Ascending aorta (tissue), 2 donors: ENCODE results near the gene KRTDAP. TPM values are rescaled to one million over a fixed set of nuclear protein-coding genes. Genes with fewer than 3 reads are reported as not detected.

Experiments
- DNase-seq, 2 donors: peaks; one replicate each; pipeline ENCODE4 v3.0.0-alpha.2; 2019; ENCODE audit warnings: low spot score in 2 of 2
- H3K27ac ChIP-seq, 2 donors: fragments of 200-600 bp; sonication (generic); one replicate each; pipeline ENCODE4 v1.5.1; 2016 to 2017; ENCODE audit warnings: mild to moderate bottlenecking in 1 of 2
- H3K27me3 ChIP-seq: fragments of 200-600 bp; sonication (generic); one replicate; pipeline ENCODE4 v1.5.1; 2017
- H3K36me3 ChIP-seq, 2 donors: fragments of 200-600 bp; sonication (generic); one replicate each; pipeline ENCODE4 v1.5.1; 2016
- H3K4me1 ChIP-seq, 2 donors: fragments of 200-600 bp; sonication (generic); one replicate each; pipeline ENCODE4 v1.5.1; 2016 to 2017; ENCODE audit warnings: mild to moderate bottlenecking in 1 of 2
- H3K4me3 ChIP-seq, 2 donors: fragments of 200-600 bp; sonication (generic); one replicate each; pipeline ENCODE4 v1.5.1; 2016 to 2017; ENCODE audit warnings: mild to moderate bottlenecking in 1 of 2
- H3K9me3 ChIP-seq, 2 donors: fragments of 200-600 bp; sonication (generic); one replicate each; pipeline ENCODE4 v1.5.1; 2016
- intact Hi-C: fragments of 100-400 bp; cut with DNase I; formaldehyde crosslinking; loops from one replicate; pipeline ENCODE4 v1.15.1; 2023
- total RNA-seq: library from RNA; depleted of rRNA; stranded (reverse); fragments of >200 nt; gene quantifications from one replicate; pipeline ENCODE4 v1.1.0, GENCODE V29; 2016
- TF ChIP-seq, protein P1 (sequence below), 3 experiments: fragments of 200-600 bp in 2 of 3; fragments of 450-650 bp in 1 of 3; sonication (generic) in 2 of 3; IDR thresholded peaks; one replicate each; pipeline ENCODE4 v1.5.1; 2016 to 2019; ENCODE audit warnings: antibody characterized with exemption in 3 of 3, mild to moderate bottlenecking in 1 of 3, moderate library complexity in 1 of 3

The KRTDAP gene
- total RNA-seq, 1 donor from 2014 or later, result not detected

DNA sequence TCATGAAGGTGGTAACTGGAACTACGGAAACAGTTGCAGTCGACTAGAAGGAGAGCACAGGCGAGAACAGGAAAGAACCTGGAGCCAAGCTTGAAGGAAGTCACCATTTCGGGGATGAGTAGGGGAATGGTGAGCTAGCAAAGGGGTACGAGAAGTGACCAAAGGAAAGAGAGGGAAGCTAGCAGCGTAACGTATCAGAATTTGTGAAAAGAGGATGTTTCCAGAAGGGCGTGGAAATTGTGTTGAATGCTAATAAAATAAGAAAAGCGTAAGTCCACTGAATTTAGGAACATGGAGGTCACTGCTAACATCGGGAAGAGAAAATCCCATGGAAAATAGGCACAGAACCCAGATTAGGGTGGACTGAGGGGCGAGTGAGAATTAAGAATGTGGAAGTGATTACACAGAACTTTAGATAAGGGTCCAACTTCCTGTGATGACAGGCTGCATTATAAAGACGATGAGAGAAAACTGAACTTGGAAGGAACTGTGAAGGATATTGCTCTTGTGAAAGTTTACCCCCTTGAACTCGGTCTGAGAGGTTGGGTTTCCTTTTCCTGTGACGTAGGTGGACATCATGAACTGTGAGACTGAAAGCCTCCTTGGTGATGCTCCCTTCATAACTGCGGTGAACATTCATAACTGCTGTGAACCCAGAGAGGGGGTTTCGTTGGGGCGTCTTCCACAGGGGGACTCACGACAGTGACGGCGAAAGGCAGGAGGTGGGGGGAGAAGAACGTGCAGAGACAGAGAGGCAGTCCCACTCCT is 44.3 kb downstream of the KRTDAP start:
- intact Hi-C loops, result no loop called here
- no peak for DNase-seq

DNA sequence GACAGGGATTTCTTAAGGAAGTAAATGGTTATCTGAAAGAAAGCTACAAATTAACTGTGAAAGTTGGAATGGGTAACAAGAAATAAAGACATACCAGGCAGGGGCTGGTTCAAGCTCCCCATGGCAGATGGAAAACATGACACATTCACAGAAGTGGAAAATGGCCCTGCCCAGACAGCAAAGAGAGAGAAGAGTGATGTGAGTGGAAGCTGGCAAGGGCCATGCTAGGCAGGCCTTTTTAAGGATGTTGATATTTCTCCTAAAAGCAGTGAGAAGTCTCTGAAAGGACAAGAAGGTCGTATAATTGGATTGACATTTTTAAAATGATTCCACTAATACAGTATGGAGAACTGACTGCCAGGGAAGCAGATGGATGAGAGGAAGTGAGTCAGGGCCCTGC is 45.5 kb downstream of the KRTDAP start:
- H3K4me1 ChIP-seq, result no peaks in the 10 kb centered on the region
- TF ChIP-seq, protein P1, sequence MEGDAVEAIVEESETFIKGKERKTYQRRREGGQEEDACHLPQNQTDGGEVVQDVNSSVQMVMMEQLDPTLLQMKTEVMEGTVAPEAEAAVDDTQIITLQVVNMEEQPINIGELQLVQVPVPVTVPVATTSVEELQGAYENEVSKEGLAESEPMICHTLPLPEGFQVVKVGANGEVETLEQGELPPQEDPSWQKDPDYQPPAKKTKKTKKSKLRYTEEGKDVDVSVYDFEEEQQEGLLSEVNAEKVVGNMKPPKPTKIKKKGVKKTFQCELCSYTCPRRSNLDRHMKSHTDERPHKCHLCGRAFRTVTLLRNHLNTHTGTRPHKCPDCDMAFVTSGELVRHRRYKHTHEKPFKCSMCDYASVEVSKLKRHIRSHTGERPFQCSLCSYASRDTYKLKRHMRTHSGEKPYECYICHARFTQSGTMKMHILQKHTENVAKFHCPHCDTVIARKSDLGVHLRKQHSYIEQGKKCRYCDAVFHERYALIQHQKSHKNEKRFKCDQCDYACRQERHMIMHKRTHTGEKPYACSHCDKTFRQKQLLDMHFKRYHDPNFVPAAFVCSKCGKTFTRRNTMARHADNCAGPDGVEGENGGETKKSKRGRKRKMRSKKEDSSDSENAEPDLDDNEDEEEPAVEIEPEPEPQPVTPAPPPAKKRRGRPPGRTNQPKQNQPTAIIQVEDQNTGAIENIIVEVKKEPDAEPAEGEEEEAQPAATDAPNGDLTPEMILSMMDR (IDR thresholded peaks at IDR 0.05), result no peak
- DNase-seq, result no peak
- H3K4me3 ChIP-seq, result no peak overlapping the region
- H3K36me3 ChIP-seq, result no peaks in the 10 kb centered on the region
- intact Hi-C loops, result no loop called here
- H3K27ac ChIP-seq, result no peak overlapping the region
- no peaks in the 10 kb centered on the region for H3K27me3 ChIP-seq
- no peaks in the 10 kb centered on the region for H3K9me3 ChIP-seq

More for the DNA sequence above, 44.3 kb downstream of the KRTDAP start:
- Histone ChIP-seq H3K4me1 (no peaks in the 10 kb centered on the region), H3K9me3 (no peaks in the 10 kb centered on the region), H3K4me3 (no peak overlapping the region), H3K36me3 (no peaks in the 10 kb centered on the region), H3K27ac (no peak overlapping the region), H3K27me3 (no peaks in the 10 kb centered on the region)
- TF ChIP-seq, protein P1 (IDR thresholded peaks at IDR 0.05), result no peak

DNA sequence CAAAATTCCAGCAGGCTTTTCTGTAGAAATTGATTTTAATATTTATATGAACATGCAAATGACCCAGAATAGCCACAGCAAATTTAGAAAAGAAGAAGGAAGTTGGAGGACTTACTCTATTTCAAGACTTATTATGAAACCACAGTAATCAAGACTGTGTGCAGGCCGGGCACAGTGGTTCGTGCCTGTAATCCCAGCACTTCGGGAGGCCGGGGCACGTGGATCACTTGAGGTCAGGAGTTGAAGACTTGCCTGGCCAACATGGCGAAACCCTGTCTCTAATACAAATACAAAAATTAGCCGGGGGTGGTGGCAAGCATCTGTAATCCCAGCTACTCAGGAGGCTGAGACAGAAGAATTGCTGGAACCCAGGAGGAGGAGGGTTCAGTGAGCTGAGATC is 48.2 kb downstream of the KRTDAP start:
- peak in 1 of 2 donors; percentile 76 for DNase-seq
- intact Hi-C loops, result no loop called here
- TF ChIP-seq, protein P1 (IDR thresholded peaks at IDR 0.05), result no peak

DNA sequence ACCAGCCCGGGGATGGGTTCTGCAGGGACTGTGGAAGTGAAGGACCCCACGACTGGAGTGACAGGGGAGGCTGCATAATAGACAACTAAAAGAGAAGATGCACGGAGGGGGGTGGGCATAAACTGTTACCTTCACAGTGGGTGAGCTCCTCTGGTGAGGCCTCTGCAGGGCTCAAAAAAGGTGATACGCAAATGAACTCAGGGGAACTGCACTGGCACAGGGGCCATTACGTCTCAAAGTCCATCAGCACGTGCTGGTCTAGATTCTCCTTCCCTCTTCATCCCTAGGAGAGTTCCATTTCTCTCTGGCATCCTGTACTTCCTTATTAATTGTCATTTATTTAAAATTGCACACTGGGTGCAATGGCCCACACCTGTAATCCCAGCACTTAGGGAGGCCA is 50.3 kb downstream of the KRTDAP start:
- TF ChIP-seq, protein P1 (IDR thresholded peaks at IDR 0.05), result no peak
- DNase-seq, result no peak
- Histone ChIP-seq H3K36me3 (no peaks in the 10 kb centered on the region), H3K4me3 (no peak overlapping the region), H3K9me3 (no peaks in the 10 kb centered on the region), H3K27me3 (no peaks in the 10 kb centered on the region), H3K4me1 (no peaks in the 10 kb centered on the region), H3K27ac (no peak overlapping the region)
- intact Hi-C loops, result no loop called here

More for the DNA sequence above, 48.2 kb downstream of the KRTDAP start:
- no peak overlapping the region for H3K27ac ChIP-seq
- H3K36me3 ChIP-seq, result no peaks in the 10 kb centered on the region
- H3K4me1 ChIP-seq, result no peaks in the 10 kb centered on the region
- H3K4me3 ChIP-seq, result no peak overlapping the region
- no peaks in the 10 kb centered on the region for H3K9me3 ChIP-seq
- no peaks in the 10 kb centered on the region for H3K27me3 ChIP-seq

DNA sequence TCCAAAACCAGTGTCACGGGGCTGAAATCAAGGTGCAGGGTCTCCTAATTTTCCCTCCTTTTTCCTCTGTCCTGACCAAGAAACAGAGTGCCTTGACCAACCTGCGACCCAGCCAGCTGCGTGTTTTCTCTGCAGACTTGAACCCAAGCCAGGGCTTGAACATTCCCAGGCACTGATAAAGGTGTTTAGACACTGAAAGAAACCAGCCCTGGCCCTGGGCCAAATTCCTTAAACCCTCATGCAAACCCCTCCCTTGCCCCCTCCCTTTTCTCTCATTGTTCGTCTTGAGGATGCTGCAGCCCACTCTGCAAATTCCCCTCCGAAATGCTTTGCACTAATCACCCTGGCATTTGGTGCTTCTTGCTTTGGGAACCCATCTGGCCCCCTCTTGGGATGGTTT is 51.7 kb downstream of the KRTDAP start:
- no peak for DNase-seq
- Histone ChIP-seq H3K36me3 (no peaks in the 10 kb centered on the region), H3K27me3 (no peaks in the 10 kb centered on the region), H3K9me3 (no peaks in the 10 kb centered on the region), H3K27ac (no peak overlapping the region), H3K4me3 (no peak overlapping the region), H3K4me1 (peaks cover 0 to 4% of the 10 kb centered on the region in 2 donors)
- TF ChIP-seq, protein P1 (IDR thresholded peaks at IDR 0.05), result no peak
- intact Hi-C loops, result no loop called here
